Hepatocyte (in vitro differentiated cells): ENCODE data around the gene KRTAP10-1. TPM values are rescaled to one million over a fixed set of nuclear protein-coding genes. Genes with fewer than 3 reads are reported as not detected.

ENCODE experiments used
- DNase-seq: peaks from one replicate; pipeline ENCODE4 v3.0.0-alpha.2; 2016; ENCODE audit warnings: low spot score
- H2AFZ ChIP-seq: fragments of 200-600 bp; sonication (generic); 2 replicates; pipeline ENCODE4 v1.6.0; 2016; ENCODE audit warnings: antibody characterized with exemption, mild to moderate bottlenecking
- H3K27ac ChIP-seq: fragments of 200-600 bp; sonication (generic); 2 replicates; pipeline ENCODE4 v1.5.1; 2016; ENCODE audit warnings: mild to moderate bottlenecking
- H3K27me3 ChIP-seq: fragments of 200-600 bp; sonication (generic); 2 replicates; pipeline ENCODE4 v1.6.1; 2016
- H3K36me3 ChIP-seq: fragments of 200-600 bp; sonication (generic); replicated peaks from 2 replicates; pipeline ENCODE4 v1.5.1; 2016; ENCODE audit warnings: low read depth; ENCODE audit not compliant: insufficient read depth
- H3K4me1 ChIP-seq: fragments of 200-600 bp; sonication (generic); 2 replicates; pipeline ENCODE4 v1.5.1; 2016; ENCODE audit warnings: mild to moderate bottlenecking, moderate library complexity; ENCODE audit not compliant: insufficient read depth
- H3K4me2 ChIP-seq: fragments of 200-600 bp; sonication (generic); 2 replicates; pipeline ENCODE4 v1.6.0; 2016
- H3K4me3 ChIP-seq: fragments of 200-600 bp; sonication (generic); 2 replicates; pipeline ENCODE4 v1.5.1; 2016; ENCODE audit warnings: mild to moderate bottlenecking
- H3K79me2 ChIP-seq: fragments of 200-600 bp; sonication (generic); 2 replicates; pipeline ENCODE4 v1.6.0; 2017; ENCODE audit warnings: mild to moderate bottlenecking
- H3K9me2 ChIP-seq: fragments of 200-600 bp; sonication (generic); replicated peaks from 2 replicates; pipeline ENCODE4 v1.6.0; 2017; ENCODE audit warnings: mild to moderate bottlenecking; ENCODE audit not compliant: insufficient read depth
- H3K9me3 ChIP-seq: fragments of 200-600 bp; sonication (generic); 2 replicates; pipeline ENCODE4 v1.5.1; 2016; ENCODE audit warnings: low read depth, mild to moderate bottlenecking
- H4K20me1 ChIP-seq: fragments of 200-600 bp; sonication (generic); 2 replicates; pipeline ENCODE4 v1.6.0; 2016; ENCODE audit warnings: mild to moderate bottlenecking; ENCODE audit not compliant: insufficient read depth, poor library complexity, severe bottlenecking
- EZH2 ChIP-seq: fragments of 200-600 bp; sonication (generic); IDR thresholded peaks from 2 replicates; pipeline ENCODE4 v1.6.1; 2016; ENCODE audit warnings: antibody characterized with exemption, mild to moderate bottlenecking, borderline replicate concordance
- EZH2phosphoT487 ChIP-seq: fragments of 200-600 bp; sonication (generic); IDR thresholded peaks from one replicate; pipeline ENCODE4 v1.6.1; 2018; ENCODE audit warnings: antibody characterized with exemption, mild to moderate bottlenecking, low read depth, moderate library complexity; ENCODE audit not compliant: unreplicated experiment, severe bottlenecking
- WGBS: methylation state at CpG from one replicate; pipeline ENCODE4 v1.1.6; 2016; ENCODE audit warnings: low lambda C conversion rate; ENCODE audit errors: missing lambda C conversion rate; 5-methylcytosine and 5-hydroxymethylcytosine counted together
- polyA plus RNA-seq: library from polyadenylated mRNA; unstranded; fragments of >200 nt; fragmentation: Nextera tagmentation; extraction: Ambion mirVana; gene quantifications from 2 replicates; pipeline ENCODE4 v1.2.1, GENCODE V29; 2016
- total RNA-seq: library from RNA; depleted of rRNA; stranded (reverse); fragments of >200 nt; gene quantifications from 2 replicates; pipeline ENCODE4 v1.2.3, GENCODE V29; 2014
- TF ChIP-seq, protein P1 (sequence below): fragments of 200-600 bp; sonication (generic); IDR thresholded peaks from 2 replicates; pipeline ENCODE4 v1.5.1; 2016; ENCODE audit warnings: antibody characterized with exemption, mild to moderate bottlenecking; ENCODE audit not compliant: poor library complexity

The KRTAP10-1 gene
- total and polyA plus RNA-seq, 2 experiments from 2014 or later, result not detected

DNA sequence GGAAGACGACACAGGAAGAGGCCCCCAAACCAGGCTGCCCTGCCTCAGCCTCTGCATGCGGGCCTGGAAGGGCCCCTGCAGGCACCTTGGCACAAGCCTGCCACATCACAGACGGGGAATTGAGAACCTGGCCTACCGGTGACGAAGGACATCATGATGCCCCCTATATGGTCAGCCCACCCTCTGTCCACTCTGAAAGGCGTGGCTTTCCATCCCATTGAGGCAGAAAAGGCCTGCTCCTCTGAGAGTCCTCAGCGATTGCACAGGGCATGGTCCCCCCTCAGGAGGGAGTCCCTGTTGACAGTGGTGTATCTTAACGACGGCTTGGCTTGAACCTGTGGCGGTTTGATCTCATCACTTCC, 11.4 kb downstream of the KRTAP10-1 start:
- Histone ChIP-seq H3K4me2 (no peak overlapping the region), H3K79me2 (no peaks in the 10 kb centered on the region), H4K20me1 (no peaks in the 10 kb centered on the region), H3K9me3 (no peaks in the 10 kb centered on the region), H3K4me3 (no peak overlapping the region), H3K9me2 (no peaks in the 10 kb centered on the region), H3K4me1 (no peaks in the 10 kb centered on the region), H3K36me3 (no peaks in the 10 kb centered on the region), H3K27me3 (no peaks in the 10 kb centered on the region), H2AFZ (no peak overlapping the region), H3K27ac (no peak overlapping the region)
- TF ChIP-seq EZH2, result no peak
- TF ChIP-seq, protein P1, sequence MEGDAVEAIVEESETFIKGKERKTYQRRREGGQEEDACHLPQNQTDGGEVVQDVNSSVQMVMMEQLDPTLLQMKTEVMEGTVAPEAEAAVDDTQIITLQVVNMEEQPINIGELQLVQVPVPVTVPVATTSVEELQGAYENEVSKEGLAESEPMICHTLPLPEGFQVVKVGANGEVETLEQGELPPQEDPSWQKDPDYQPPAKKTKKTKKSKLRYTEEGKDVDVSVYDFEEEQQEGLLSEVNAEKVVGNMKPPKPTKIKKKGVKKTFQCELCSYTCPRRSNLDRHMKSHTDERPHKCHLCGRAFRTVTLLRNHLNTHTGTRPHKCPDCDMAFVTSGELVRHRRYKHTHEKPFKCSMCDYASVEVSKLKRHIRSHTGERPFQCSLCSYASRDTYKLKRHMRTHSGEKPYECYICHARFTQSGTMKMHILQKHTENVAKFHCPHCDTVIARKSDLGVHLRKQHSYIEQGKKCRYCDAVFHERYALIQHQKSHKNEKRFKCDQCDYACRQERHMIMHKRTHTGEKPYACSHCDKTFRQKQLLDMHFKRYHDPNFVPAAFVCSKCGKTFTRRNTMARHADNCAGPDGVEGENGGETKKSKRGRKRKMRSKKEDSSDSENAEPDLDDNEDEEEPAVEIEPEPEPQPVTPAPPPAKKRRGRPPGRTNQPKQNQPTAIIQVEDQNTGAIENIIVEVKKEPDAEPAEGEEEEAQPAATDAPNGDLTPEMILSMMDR, result no peak
- no peak for TF ChIP-seq EZH2phosphoT487
- DNase-seq, result no peak
- WGBS, result 90% methylated on average over 10 of the region's 10 CpGs

DNA sequence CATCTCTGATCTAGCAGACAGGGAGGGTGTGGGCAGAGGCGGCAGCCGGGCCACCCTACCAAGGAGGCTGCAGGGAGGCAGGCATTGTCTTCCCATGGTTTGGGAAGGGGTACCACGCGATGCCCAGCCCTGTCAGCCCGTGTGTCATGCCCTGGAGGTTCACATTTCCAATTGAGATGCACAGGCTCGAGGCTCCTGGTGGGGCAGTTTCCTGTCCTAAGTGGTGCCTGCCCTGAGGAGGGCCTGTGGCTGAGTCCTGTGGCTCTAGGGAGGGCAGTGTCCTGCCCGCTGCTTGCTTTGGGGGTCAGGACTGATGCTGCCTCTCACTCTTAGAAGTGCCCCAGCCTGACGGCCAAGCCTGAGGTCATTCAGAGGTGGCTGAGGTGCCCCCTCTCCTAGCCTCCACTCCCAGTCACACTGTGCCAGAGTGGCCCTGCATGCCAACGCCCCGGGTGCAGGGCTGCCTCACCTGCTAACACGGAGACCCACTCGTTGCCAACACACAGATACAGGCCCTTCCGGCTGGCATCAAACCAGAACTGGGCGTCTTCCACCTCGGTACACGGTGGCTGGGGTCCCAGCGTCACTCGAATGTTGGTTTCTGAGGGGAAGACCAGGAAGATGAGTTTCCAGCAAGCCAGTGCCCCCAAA, 11.9 kb downstream of the KRTAP10-1 start:
- H3K27ac ChIP-seq, result no peak overlapping the region
- no peaks in the 10 kb centered on the region for H4K20me1 ChIP-seq
- H3K9me3 ChIP-seq, result no peaks in the 10 kb centered on the region
- H3K4me1 ChIP-seq, result no peaks in the 10 kb centered on the region
- no peak overlapping the region for H3K4me2 ChIP-seq
- no peak overlapping the region for H3K4me3 ChIP-seq
- 90% methylated on average over 18 of the region's 18 CpGs for WGBS
- H3K27me3 ChIP-seq, result no peaks in the 10 kb centered on the region
- no peak for DNase-seq
- no peak for TF ChIP-seq EZH2phosphoT487
- H3K79me2 ChIP-seq, result no peaks in the 10 kb centered on the region
- H2AFZ ChIP-seq, result no peak overlapping the region
- H3K36me3 ChIP-seq, result no peaks in the 10 kb centered on the region
- H3K9me2 ChIP-seq, result no peaks in the 10 kb centered on the region

DNA sequence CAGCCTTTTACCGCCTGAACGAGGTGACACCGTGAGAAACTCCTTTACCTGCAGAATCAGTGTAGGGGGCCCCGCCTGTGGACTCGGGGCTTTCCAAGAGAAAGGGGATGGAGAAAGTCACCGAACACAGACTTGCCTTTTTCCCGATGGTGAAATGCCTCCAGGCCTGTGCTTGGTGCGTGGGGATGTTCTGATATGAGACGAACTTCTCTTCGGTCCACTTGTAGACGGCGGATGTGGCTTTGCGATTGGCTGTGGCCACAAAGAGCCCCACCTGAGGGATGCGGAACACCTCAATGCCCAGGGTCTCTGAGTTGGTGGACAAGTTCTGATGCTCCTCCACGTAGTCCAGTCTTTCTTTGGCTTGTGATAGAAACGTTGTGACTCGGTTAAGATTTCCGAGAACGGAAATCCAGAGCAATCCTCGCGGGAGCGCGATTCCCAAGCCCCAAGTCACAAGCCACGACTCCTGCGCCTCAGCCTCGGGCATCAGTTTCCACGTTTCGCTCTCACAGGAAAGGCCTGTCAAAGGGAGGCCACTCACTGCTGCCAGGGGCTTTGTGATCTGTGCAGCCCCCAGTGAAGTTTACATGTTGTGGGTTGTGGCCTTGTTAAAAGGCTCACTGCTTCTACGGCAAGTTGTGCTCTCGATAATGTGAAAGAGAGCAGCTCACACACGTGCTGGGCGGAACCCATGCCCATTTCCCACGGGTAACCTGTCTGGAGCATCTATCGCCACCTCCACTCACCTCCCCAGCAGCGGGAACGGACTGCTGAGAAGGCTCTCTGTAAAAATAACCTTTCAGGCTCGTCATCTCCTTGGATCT, 12.6 kb downstream of the KRTAP10-1 start:
- WGBS, result 95% methylated on average over 36 of the region's 37 CpGs
- Histone ChIP-seq H2AFZ (no peak overlapping the region), H3K4me3 (no peak overlapping the region), H3K36me3 (no peaks in the 10 kb centered on the region), H3K27me3 (no peaks in the 10 kb centered on the region), H3K27ac (no peak overlapping the region), H4K20me1 (no peaks in the 10 kb centered on the region), H3K4me1 (no peaks in the 10 kb centered on the region), H3K79me2 (no peaks in the 10 kb centered on the region), H3K9me2 (no peaks in the 10 kb centered on the region), H3K4me2 (no peak overlapping the region), H3K9me3 (no peaks in the 10 kb centered on the region)
- TF ChIP-seq EZH2phosphoT487, result no peak
- no peak for TF ChIP-seq EZH2
- TF ChIP-seq, protein P1, result no peak
- DNase-seq, result no peak
